ENCODE results near the gene LARP4. TPM values are rescaled to one million over a fixed set of nuclear protein-coding genes. Genes with fewer than 3 reads are reported as not detected.

Gene LARP4
- total and polyA plus RNA-seq, 9 of the 15 experiments (the other 6 are each of a cell fraction or from before 2014, with no cell fraction given): 31.6 to 84.5 (median 52.4) TPM

DNA sequence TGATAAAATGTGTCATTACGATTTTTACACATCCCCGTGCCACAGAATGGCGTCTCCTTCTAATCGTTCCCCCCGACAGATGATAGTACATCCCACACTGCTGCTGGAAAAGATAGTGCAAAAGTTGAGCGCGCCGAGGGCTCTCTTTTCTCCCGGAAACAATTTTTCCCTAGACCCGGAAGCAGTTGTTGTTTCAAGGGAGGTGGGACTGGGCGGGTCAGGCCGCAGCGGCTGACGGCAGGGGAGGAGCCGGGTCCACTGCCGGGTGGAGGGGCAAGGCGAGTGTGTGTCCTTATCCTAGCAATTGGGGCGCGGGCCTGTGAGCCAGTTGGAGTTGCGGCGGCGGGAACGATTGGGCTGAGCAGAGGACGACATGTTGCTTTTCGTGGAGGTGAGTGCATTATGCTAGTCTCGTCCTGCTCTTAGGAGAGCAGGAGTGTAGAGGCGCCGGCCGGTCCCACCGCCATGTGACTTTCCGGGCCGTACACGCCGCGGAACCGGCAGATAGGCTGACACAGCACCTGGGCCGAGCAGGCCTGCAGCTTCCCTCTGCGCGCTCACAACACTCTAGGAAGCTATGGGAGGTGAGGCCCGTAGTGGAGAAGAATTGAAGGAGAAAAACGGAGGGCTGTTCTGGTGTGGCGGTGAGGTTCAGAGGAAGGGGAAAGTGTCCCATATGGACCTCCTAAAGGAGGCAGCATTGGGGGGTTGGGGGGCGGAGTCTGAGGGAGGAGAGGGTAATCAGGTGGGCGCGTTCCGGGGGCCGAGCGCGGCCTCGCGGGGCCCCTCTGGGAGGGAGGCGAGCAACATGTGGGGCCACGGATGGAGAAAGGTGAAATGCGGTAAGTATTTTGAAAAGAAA, at the start of gene LARP4 (continued):
- no peak for TF ChIP-seq ZBTB34 (CRISPR knock-in tag; IDR thresholded peaks at IDR 0.05)
- TF ChIP-seq DMBX1 (CRISPR knock-in tag; IDR thresholded peaks at IDR 0.05; ENCODE audit: borderline replicate concordance): no peak
- no peak for TF ChIP-seq ZBTB17 (CRISPR knock-in tag; IDR thresholded peaks at IDR 0.05)
- no peak for TF ChIP-seq ZNF184 (CRISPR knock-in tag; IDR thresholded peaks at IDR 0.05)
- TF ChIP-seq KLF1 (tag; IDR thresholded peaks at IDR 0.05): 0 out of 2 replicates have a peak, but pooled peaks have one; percentile 36
- TF ChIP-seq PCBP1 (IDR thresholded peaks at IDR 0.05; ENCODE audit: low read depth, low read length, poor library complexity, severe bottlenecking): no peak
- peak; percentile 96 for TF ChIP-seq TAF1 (IDR thresholded peaks at IDR 0.05; ENCODE audit: control insufficient read depth, extremely low read depth, insufficient read depth, low read length, severe bottlenecking)
- peak; percentile 99 for TF ChIP-seq ATF7 (IDR thresholded peaks at IDR 0.05)
- TF ChIP-seq BMI1 (IDR thresholded peaks at IDR 0.05; ENCODE audit: low read length): no peak
- no peak for TF ChIP-seq ZNF41 (CRISPR knock-in tag; conservative IDR thresholded peaks at IDR 0.05)
- TF ChIP-seq SFPQ (IDR thresholded peaks at IDR 0.05; ENCODE audit: low read depth, low read length): no peak
- TF ChIP-seq TEAD2 (tag; IDR thresholded peaks at IDR 0.05): no peak
- TF ChIP-seq CTBP1 (IDR thresholded peaks at IDR 0.05; ENCODE audit: borderline replicate concordance): peak; percentile 60; the same call in 1 of the 2 replicates
- TF ChIP-seq, protein P1, sequence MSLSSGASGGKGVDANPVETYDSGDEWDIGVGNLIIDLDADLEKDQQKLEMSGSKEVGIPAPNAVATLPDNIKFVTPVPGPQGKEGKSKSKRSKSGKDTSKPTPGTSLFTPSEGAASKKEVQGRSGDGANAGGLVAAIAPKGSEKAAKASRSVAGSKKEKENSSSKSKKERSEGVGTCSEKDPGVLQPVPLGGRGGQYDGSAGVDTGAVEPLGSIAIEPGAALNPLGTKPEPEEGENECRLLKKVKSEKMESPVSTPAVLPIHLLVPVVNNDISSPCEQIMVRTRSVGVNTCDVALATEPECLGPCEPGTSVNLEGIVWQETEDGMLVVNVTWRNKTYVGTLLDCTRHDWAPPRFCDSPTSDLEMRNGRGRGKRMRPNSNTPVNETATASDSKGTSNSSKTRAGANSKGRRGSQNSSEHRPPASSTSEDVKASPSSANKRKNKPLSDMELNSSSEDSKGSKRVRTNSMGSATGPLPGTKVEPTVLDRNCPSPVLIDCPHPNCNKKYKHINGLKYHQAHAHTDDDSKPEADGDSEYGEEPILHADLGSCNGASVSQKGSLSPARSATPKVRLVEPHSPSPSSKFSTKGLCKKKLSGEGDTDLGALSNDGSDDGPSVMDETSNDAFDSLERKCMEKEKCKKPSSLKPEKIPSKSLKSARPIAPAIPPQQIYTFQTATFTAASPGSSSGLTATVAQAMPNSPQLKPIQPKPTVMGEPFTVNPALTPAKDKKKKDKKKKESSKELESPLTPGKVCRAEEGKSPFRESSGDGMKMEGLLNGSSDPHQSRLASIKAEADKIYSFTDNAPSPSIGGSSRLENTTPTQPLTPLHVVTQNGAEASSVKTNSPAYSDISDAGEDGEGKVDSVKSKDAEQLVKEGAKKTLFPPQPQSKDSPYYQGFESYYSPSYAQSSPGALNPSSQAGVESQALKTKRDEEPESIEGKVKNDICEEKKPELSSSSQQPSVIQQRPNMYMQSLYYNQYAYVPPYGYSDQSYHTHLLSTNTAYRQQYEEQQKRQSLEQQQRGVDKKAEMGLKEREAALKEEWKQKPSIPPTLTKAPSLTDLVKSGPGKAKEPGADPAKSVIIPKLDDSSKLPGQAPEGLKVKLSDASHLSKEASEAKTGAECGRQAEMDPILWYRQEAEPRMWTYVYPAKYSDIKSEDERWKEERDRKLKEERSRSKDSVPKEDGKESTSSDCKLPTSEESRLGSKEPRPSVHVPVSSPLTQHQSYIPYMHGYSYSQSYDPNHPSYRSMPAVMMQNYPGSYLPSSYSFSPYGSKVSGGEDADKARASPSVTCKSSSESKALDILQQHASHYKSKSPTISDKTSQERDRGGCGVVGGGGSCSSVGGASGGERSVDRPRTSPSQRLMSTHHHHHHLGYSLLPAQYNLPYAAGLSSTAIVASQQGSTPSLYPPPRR (CRISPR knock-in tag; IDR thresholded peaks at IDR 0.05; ENCODE audit: borderline replicate concordance): peak; percentile 82; the same call in 1 of the 2 replicates
- no peak for TF ChIP-seq ZNF253 (CRISPR knock-in tag; conservative IDR thresholded peaks at IDR 0.05)
- TF ChIP-seq TFAM (CRISPR knock-in tag; conservative IDR thresholded peaks at IDR 0.05): no peak
- no peak for TF ChIP-seq SAFB2 (IDR thresholded peaks at IDR 0.05; ENCODE audit: borderline replicate concordance, low read depth, low read length, severe bottlenecking)
- no peak for TF ChIP-seq KAT8 (IDR thresholded peaks at IDR 0.05; ENCODE audit: low read depth)
- 0 out of 2 replicates have a peak, but pooled peaks have one; percentile 6 for TF ChIP-seq MTA1 (IDR thresholded peaks at IDR 0.05; ENCODE audit: borderline replicate concordance)
- no peak for TF ChIP-seq ELF2 (CRISPR knock-in tag; IDR thresholded peaks at IDR 0.05)
